PC-9 (cell line): ENCODE results near the gene EAF1.

Experiments
- EZH2 ChIP-seq: fragments of 200-600 bp; sonication (generic); IDR thresholded peaks from 2 replicates; pipeline ENCODE4 v1.8.0; 2017; ENCODE audit warnings: antibody characterized with exemption, low read depth
- TF ChIP-seq, protein P1 (sequence below): fragments of 200-600 bp; sonication (generic); conservative IDR thresholded peaks from 2 replicates; pipeline ENCODE4 v1.6.1; 2017; ENCODE audit warnings: mixed run types, antibody characterized with exemption, mild to moderate bottlenecking, moderate library complexity

- no peak for TF ChIP-seq EZH2
- TF ChIP-seq, protein P1, sequence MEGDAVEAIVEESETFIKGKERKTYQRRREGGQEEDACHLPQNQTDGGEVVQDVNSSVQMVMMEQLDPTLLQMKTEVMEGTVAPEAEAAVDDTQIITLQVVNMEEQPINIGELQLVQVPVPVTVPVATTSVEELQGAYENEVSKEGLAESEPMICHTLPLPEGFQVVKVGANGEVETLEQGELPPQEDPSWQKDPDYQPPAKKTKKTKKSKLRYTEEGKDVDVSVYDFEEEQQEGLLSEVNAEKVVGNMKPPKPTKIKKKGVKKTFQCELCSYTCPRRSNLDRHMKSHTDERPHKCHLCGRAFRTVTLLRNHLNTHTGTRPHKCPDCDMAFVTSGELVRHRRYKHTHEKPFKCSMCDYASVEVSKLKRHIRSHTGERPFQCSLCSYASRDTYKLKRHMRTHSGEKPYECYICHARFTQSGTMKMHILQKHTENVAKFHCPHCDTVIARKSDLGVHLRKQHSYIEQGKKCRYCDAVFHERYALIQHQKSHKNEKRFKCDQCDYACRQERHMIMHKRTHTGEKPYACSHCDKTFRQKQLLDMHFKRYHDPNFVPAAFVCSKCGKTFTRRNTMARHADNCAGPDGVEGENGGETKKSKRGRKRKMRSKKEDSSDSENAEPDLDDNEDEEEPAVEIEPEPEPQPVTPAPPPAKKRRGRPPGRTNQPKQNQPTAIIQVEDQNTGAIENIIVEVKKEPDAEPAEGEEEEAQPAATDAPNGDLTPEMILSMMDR, result no peak; the same call in 1 of the 2 replicates
Observed at GRCh38 chr3:15427182-15427880, at the start of gene EAF1, which contains the start of gene METTL6.
